GM13977 (cell line): Measurements from ENCODE around the gene ZBTB43.
"Not testable (repeated sequence)": the region's sequence is repeated elsewhere in the genome, so short reads cannot be mapped to it uniquely, and the experiment has no call there.

Experiments used
- DNase-seq: peaks from one replicate; pipeline ENCODE4 v3.0.0; 2012; ENCODE audit warnings: low spot score
- in situ Hi-C: fragments of 300-500 bp; cut with MboI; formaldehyde crosslinking; loops from one replicate; pipeline ENCODE4 v1.12.0; 2022; ENCODE audit warnings: low sequenced_read_pairs, low pct_unique_long_range_greater_than_20kb, mixed read lengths, inconsistent platforms; ENCODE audit not compliant: unreplicated experiment
- TF ChIP-seq, protein P1 (sequence below): IDR thresholded peaks from 2 replicates; pipeline ENCODE4 v1.5.1; 2012; ENCODE audit warnings: mild to moderate bottlenecking, control low read depth; ENCODE audit not compliant: insufficient read depth; ENCODE audit errors: extremely low read depth, missing control alignments

ZBTB43 gene

DNA sequence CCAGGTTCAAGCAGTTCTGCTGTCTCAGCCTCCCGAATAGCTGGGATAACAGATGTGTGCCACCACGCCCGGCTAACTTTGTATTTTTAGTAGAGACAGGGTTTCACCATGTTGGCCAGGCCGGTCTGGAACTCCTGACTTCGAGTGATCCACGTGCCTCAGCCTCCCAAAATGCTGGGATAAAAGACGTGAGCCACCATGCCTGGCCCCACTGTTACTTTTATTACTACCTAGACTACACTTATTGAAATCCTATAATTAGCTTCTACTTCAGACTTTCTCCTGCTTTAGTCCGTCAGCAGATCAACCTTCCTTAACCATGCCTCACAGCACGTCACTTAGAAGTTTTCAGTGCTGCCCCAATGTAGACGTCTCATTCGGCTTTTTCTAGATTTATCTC, 8.2 kb downstream of the ZBTB43 start:
- DNase-seq = no peak
- in situ Hi-C loops = no loop called here
- TF ChIP-seq, protein P1, sequence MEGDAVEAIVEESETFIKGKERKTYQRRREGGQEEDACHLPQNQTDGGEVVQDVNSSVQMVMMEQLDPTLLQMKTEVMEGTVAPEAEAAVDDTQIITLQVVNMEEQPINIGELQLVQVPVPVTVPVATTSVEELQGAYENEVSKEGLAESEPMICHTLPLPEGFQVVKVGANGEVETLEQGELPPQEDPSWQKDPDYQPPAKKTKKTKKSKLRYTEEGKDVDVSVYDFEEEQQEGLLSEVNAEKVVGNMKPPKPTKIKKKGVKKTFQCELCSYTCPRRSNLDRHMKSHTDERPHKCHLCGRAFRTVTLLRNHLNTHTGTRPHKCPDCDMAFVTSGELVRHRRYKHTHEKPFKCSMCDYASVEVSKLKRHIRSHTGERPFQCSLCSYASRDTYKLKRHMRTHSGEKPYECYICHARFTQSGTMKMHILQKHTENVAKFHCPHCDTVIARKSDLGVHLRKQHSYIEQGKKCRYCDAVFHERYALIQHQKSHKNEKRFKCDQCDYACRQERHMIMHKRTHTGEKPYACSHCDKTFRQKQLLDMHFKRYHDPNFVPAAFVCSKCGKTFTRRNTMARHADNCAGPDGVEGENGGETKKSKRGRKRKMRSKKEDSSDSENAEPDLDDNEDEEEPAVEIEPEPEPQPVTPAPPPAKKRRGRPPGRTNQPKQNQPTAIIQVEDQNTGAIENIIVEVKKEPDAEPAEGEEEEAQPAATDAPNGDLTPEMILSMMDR = no peak

DNA sequence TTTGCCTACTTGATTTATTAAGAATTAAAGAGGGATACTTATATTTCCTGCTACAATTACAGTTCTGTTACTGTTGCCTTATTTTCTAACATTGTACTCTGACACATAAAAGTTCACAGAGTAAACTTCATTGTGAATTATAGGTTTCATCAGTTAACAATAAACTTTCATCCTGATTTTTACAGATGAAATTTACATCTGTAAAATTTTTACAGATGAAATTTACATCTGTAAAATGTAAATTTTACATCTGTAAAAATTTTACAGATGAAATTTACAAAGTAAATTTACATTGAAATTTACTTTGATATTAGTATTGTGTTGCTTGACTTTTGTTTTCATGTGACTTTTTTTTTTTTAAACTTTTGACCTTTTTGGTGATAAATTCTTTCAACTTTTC, 9.3 kb downstream of the ZBTB43 start:
- DNase-seq = no peak
- TF ChIP-seq, protein P1 = no peak
- in situ Hi-C loops = no loop called here

DNA sequence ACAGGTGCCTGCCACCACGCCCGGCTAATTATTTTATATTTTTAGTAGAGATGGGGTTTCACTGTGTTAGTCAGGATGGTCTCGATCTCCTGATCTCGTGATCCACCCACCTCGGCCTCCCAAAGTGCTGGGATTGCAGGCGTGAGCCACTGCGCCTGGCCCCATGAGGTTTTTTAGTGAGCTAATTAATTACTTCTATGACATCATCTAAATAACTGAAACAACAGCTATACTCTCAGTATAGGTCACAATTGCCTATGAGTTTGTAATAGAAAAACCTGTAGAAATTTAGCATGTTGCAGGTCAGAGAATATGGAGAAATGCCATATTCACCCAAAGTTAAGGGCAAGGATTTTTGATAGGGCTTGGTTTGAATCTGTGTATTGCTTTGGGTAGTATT, 12.8 kb downstream of the ZBTB43 start:
- DNase-seq, in situ Hi-C loops: not testable (repeated sequence)

DNA sequence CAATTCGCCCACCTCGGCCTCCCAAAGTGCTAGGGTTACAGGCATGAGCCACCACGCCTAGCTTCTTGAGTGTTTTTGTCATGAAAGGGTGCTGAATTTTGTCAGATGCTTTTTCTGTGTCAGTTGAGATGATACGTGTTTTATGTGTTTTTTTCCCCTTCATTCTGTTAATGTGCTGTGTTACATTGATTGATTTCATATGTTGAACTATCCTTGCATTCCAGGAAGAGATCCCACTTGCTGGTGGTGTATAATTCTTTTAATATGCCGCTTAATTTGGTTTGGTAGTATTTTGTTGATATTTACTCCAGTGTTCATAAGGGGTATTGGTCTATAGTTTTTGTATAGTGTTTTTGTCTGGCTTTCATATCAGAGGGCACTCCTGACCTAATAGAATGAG, 13.6 kb downstream of the ZBTB43 start:
- in situ Hi-C loops = no loop called here
- DNase-seq = no peak
- TF ChIP-seq, protein P1 = no peak

DNA sequence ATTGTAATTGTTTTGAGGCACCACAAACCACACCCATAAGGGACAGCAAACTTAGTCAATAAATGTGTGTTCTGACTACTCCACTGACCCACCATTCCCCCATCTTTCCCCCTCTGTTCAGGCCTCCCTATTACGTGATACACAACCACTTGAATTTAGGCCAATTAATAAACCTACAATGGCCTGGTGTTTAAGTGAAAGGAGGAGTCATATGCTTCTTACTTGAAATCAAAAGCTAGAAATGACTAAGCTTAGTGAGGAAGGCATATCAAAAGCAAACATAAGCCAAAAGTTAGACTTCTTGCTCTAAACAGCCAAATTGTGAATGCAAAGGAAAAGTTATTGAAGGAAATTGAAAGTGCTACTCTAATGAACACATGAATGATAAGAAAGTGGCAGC, 14.6 kb downstream of the ZBTB43 start:
- no peak for DNase-seq
- in situ Hi-C loops = no loop called here

DNA sequence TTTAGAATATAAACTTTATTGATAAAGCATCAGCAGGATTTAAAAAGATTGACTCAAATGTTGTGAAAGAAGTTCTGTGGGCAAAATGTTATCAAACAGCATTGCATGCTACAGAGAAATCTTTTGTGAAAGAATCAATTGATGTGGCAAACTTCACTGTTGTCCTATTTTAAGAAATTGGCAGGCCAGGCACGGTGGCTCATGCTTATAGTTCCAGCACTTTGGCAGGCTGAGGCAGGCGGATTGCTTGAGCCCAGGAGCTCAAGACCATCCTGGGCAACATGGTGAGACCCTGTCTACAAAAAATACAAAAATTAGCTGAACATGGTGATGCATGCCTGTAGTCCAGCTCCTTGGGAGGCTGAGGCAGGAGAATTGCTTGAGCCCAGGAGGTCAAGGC, 17.4 kb downstream of the ZBTB43 start:
- in situ Hi-C loops = no loop called here
- DNase-seq = no peak
- TF ChIP-seq, protein P1 = no peak

More for the DNA sequence above, 14.6 kb downstream of the ZBTB43 start:
- TF ChIP-seq, protein P1 = no peak

DNA sequence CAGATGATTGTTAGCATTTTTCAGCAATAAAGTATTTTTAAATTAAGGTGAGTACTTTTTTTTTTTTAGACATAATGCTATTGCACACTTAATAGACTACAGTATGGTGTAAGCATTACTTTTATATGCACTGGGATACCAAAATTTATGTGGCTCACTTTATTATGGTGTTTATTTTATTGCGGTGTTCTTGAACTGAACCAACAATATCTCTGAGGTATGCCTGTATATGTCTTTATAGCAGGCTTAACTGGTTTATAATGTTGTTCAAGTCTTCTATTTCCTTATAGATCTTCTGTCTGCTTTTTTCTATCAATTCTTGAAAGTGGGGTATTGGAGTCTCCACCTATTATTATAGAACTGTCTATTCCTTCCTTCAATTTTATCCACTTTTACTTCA, 18.0 kb downstream of the ZBTB43 start:
- no peak for DNase-seq
- TF ChIP-seq, protein P1 = no peak
- in situ Hi-C loops = no loop called here

DNA sequence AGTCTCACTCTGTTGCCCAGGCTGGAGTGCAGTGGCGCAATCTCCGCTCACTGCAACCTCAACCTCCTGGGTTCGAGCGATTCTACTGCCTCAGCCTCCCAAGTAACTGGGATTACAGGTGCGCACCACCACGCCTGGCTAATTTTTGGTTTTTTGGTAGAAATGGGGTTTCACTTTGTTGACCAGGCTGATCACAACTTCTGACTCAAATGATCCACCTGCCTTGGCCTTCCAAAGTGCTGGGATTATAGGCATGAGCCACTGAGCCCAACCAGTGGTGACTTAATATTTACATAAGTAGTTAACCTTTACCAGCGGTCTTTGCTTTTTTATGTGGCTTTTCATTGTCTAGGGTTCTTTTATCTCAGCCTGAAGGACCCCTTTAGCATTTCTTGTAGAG, 19.2 kb downstream of the ZBTB43 start:
- in situ Hi-C loops = not testable (repeated sequence)

More for the DNA sequence above, 19.2 kb downstream of the ZBTB43 start:
- DNase-seq = not testable (repeated sequence)
